ENCODE measurements around the gene SEMA3B.
"Not testable (repeated sequence)": the region's sequence is repeated elsewhere in the genome, so short reads cannot be mapped to it uniquely, and the experiment has no call there.

GRCh38 chr3:50272538-50272910 is 3.6 kb downstream of the SEMA3B start:
- not testable (repeated sequence) for TF ChIP-seq TOX (CRISPR knock-in tag; IDR thresholded peaks at IDR 0.05; ENCODE audit: borderline replicate concordance); TCF4 (CRISPR knock-in tag; IDR thresholded peaks at IDR 0.05; ENCODE audit: borderline replicate concordance); BACH2 (CRISPR knock-in tag; IDR thresholded peaks at IDR 0.05; ENCODE audit: borderline replicate concordance); ARNTL (CRISPR knock-in tag; IDR thresholded peaks at IDR 0.05; ENCODE audit: borderline replicate concordance, low read depth); GLIS3 (CRISPR knock-in tag; IDR thresholded peaks at IDR 0.05)
